HFF-Myc (cell line): ENCODE measurements around the gene PLEKHA5.

Experiments used
- DNase-seq: peaks from one replicate; pipeline ENCODE4 v3.0.0-alpha.2; 2011; ENCODE audit warnings: low read depth; ENCODE audit errors: extremely low read depth
- H3K4me3 ChIP-seq: replicated peaks from 2 replicates; pipeline ENCODE4 v1.5.1; 2011; ENCODE audit warnings: low read depth, mild to moderate bottlenecking, control low read depth, low read length
- TF ChIP-seq, protein P1 (sequence below): IDR thresholded peaks from 2 replicates; pipeline ENCODE4 v1.5.1; 2012; ENCODE audit warnings: mild to moderate bottlenecking, low read depth, low read length, control low read depth; ENCODE audit errors: missing control alignments

PLEKHA5 gene

DNA sequence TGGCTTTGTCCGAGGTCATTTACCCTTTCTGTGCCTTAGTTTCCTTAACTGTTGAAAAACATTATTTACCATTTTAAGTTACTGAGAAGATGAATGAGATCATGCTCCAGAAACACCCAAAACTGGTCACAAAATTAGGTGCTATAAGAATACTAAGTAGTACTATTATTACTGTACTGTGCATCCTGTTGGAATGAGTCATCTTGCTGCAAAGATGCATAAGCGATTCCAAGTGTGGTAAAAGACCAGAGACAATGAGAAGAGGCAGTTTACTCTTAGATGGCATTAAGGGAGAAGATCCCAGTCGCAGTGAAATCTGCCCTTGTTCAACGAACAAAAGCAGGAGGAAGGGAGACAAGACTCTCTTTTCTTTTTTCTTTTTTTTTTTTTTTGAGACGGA, 4.2 kb upstream of the PLEKHA5 start:
- TF ChIP-seq, protein P1, sequence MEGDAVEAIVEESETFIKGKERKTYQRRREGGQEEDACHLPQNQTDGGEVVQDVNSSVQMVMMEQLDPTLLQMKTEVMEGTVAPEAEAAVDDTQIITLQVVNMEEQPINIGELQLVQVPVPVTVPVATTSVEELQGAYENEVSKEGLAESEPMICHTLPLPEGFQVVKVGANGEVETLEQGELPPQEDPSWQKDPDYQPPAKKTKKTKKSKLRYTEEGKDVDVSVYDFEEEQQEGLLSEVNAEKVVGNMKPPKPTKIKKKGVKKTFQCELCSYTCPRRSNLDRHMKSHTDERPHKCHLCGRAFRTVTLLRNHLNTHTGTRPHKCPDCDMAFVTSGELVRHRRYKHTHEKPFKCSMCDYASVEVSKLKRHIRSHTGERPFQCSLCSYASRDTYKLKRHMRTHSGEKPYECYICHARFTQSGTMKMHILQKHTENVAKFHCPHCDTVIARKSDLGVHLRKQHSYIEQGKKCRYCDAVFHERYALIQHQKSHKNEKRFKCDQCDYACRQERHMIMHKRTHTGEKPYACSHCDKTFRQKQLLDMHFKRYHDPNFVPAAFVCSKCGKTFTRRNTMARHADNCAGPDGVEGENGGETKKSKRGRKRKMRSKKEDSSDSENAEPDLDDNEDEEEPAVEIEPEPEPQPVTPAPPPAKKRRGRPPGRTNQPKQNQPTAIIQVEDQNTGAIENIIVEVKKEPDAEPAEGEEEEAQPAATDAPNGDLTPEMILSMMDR, result no peak
- H3K4me3 ChIP-seq, result no peak overlapping the region
- no peak for DNase-seq

DNA sequence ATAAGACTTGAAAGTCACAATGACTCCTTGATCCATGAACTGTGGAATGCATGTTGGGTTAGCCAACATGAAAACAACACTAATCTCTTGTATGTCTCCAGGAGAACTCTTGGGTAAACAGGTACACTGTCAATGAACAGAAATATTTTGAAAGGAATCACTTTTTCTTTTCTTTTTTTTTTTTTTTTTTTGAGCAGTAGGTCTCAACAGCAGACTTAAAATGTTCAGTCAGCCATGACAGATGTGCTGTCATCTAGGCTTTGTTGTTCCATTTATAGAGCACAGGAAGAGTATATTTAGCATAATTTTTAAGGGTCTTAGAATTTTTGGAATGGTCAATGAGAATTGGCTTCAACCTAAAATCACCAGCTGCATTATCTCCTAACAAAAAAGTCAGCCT, 2.3 kb upstream of the PLEKHA5 start:
- no peak overlapping the region for H3K4me3 ChIP-seq
- TF ChIP-seq, protein P1, result no peak
- no peak for DNase-seq

DNA sequence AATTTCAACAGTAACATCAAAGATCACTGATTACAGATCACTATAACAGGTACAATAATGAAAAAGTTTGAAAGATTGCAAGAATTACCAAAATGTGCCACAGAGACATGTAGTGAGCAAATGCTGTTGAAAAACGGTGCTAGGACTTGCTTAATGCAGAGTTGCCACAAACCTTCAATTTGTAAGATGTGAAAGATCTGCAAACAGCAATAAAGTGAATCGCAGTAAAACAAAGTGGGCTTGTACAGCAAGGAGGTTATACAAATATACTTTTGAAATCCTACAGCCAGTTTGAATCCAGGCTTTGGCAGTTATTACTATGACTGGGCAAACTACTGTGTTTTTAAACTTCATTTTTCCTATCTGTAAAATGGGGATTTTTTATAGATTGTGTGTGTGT, 1.0 kb upstream of the PLEKHA5 start:
- TF ChIP-seq, protein P1, result no peak
- H3K4me3 ChIP-seq, result no peak overlapping the region
- no peak for DNase-seq

DNA sequence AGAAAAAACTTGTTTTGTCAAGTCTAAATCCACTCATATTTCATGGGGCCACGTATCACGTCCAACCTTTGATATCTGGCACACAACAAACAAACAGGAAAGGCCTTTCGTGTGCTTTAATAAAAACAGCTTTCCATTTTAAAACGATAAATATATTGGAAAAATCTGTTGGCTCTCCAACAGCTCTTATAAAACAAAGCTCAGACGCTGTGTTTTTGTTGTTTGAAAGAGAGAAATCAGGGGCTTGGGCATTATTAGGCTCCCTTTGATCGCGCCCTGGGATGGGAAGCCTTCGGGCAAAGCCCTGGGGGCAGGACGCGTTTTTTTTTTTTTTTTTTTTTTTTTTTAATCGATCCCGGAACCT, 429 bp upstream of the PLEKHA5 start:
- H3K4me3 ChIP-seq, result peak overlapping the region; percentile 31
- DNase-seq, result no peak
- TF ChIP-seq, protein P1, result no peak

DNA sequence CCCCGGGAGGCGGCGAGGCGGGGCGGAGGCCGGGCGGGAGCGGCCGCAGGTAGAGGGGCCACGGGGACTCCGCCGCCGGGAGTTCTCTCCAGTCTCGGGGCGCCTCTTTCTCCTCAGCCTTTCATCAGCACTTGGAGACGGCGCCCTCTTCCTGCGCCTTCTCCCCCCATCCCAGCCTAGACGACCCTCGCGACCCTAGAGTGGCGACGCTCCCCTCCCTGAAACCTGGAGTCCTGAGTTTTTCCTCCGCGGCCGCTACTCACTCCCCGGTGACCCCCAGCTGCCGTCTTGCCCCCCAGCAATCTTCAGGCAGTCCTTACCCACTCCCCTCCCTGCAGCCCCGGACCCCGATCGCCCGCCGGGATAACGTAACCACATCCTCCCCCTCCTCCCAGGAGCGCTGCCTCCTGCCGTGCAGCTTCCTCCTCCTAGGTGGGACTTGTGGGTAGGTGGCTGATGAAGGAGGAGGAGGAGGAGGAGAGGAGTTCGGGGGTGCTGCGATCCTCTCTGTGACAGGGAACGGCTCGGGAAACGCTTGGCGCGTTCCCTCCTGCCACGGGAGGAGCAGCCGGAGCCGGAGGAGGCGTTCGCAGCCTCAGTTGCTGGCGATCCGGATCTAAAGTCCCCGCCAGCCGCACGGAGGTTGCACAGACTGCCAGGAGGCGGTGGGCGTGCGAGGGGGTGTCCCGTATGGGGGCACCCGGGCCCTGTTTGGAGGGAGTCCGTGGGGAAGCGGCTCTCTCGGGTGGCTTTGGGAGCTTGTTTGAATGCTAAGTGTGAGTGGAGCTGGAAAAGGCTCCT, 891 bp downstream of the PLEKHA5 start:
- TF ChIP-seq, protein P1, result no peak
- H3K4me3 ChIP-seq, result peak overlapping the region; percentile 74
- DNase-seq, result no peak

DNA sequence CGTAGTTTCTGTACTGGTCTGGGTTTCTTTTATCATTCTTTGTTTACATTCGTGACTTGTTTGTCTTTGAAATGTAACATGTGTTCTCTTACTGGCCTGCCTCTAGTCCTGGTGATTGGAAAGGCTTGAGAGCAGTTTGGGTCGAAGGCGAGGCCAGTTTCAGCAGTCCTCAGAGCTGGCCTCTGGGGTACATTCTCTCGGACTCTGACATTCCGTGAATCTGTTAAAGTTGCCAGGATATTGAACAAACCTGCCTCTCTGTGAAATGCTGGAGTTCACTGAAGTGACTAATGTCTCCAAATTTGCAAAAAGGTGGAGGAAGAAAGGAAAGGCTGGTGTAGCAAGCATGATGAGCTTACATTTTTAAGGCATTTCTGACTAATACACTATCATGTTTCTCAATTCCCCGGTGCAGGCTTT, 1.5 kb downstream of the PLEKHA5 start:
- DNase-seq, result no peak
- peak overlapping the region; percentile 74 for H3K4me3 ChIP-seq

More for the DNA sequence above, 1.5 kb downstream of the PLEKHA5 start:
- TF ChIP-seq, protein P1, result no peak
